Right lobe of liver (tissue), 4 donors: Measurements from ENCODE around the gene ENO2.

Experiments used
- CTCF ChIP-seq, 4 donors: fragments of 200-600 bp in 3 of 4; fragments of 450-650 bp in 1 of 4; IDR thresholded peaks; one replicate each; pipeline versions ENCODE4 v1.5.1 to v1.8.0; 2016 to 2022; ENCODE audit warnings: antibody characterized with exemption in 4 of 4, mild to moderate bottlenecking in 2 of 4
- POLR2A ChIP-seq: fragments of 450-650 bp; IDR thresholded peaks from one replicate; pipeline ENCODE4 v1.6.1; 2017; ENCODE audit warnings: antibody characterized with exemption, mild to moderate bottlenecking
- donor health status: DM: no; HTN: no; CAD: no.
- donor health status: DM: no; HTN: no; CAD: no.
- donor health status: DM: no; HTN: yes; CAD: no.

GRCh38 chr12:6953442-6954315, 39.3 kb downstream of the ENO2 start:
- TF ChIP-seq CTCF (IDR thresholded peaks at IDR 0.05) = no peak
- TF ChIP-seq POLR2A = peak; percentile 57
